HL-60/S4 (cell line): ENCODE data around the gene KANK2.
"Not testable (repeated sequence)": the region's sequence is repeated elsewhere in the genome, so short reads cannot be mapped to it uniquely, and the experiment has no call there.

Experiments
- in situ Hi-C: fragments of 300-500 bp; cut with MboI; formaldehyde crosslinking; loops from 2 replicates; pipeline ENCODE4 v1.14.3; 2022; ENCODE audit warnings: low sequenced_read_pairs

Gene KANK2

DNA sequence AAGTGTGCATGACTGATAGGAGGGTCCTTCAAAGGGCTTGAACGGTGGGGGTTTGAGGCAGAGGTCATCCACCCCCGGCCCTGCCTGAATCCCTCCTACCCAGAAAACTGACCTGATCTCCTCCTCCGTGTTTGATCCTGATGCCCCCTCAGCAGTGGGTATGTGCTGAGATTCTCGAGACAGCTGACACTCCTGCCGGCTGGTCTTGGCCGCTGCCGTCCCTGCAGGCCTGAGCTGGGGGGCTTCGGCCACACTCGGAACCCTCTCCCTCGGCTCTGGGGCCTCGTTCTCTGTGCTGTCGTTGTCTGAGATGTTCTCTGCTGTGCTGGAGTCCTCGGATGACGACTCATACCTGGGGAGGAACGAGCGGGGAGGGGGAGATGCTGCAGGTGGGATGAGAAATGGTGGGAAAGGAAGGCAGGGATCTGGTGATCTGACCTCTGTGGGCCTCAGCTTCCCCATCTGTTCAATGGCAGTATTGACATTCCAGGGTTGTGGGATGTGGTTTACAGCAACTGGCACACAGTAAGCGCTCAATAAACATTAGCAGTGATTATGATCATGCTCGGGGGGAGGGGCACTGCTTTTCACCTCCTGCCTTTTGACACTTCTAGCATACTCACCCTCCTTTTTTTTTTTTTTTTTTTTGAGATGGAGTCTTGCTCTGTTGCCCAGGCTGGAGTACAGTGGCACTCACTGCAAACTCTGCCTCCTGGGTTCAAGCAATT lies 20.7 kb downstream of the KANK2 start:
- in situ Hi-C loops, result no loop called here

DNA sequence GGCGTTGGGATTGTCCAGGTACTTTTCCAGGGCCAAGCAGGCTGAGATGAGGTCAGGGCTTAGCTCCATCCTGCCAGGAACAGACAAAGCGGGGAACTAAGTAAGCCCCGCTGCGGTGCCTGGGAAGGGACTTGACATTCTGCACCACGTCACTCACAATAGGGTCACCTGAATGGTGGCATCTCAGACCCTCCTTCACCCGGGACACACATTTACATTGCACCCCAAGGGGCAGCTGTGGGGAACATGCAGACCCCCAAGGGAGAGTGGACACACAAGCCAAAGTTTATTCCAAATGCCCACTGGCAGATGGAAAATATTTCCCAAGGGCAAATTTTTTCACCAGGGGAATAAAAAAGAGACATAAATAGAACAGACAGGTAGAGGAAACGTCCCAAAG lies 21.4 kb downstream of the KANK2 start:
- in situ Hi-C loops, result no loop called here

DNA sequence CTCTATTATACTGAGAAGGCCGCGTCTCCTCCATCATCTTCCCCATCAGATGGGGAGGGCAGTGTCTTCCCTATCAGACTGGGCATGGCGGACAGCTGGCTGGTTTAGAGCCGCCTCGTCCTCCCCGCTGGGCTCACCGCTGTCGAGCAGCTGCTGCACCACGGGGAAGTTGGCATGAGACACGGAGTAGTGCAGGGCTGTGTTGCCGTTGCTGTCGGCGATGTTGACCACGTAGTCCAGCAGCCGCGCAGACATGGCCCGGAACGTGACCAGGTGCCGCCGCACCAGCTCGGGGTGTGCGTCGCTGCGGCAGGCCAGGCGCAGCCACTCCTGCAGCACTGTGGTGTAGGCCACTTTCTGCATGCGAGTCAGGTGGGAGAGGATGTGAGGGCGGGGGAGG lies 23.0 kb downstream of the KANK2 start:
- in situ Hi-C loops, result no loop called here

DNA sequence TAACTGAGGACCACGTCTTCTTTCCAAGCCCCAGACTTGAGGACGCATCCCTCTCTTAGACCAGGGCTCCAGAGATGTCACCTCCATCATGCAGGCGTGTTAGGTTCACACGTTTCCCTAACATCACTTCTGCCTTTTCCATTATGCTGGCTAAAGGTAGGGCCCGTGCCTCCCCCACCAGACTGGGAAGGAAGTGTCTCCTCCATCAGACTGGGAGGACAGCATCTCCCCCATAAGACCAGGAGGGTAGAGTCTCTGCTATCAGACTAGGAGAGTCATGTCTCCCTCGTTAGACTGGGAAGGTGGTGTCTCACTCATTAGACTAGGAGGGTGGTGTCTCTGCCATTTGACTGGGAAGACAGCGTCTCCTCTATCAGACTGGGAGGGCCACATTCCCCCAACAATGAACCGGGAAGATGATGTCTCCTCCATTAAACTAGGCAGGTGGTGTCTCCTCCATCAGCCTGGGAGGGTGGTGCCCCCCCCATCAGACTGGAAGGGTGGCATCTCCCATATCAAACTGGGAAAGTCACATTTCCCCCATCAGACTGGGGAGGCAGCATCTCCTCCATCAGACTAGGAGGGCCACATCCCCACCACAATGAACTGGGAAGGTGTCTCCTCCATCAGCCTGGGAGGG lies 23.7 kb downstream of the KANK2 start:
- in situ Hi-C loops, result no loop called here

GRCh38 chr19:11172576-11172975 lies 24.8 kb downstream of the KANK2 start:
- in situ Hi-C loops, result no loop called here

- in situ Hi-C loops, result no loop called here
Measured at GRCh38 chr19:11171144-11171543, 26.2 kb downstream of the KANK2 start.

- in situ Hi-C loops, result no loop called here
Measured at GRCh38 chr19:11169896-11170678, 27.3 kb downstream of the KANK2 start.

GRCh38 chr19:11168568-11168967 lies 28.8 kb downstream of the KANK2 start:
- in situ Hi-C loops, result no loop called here

- in situ Hi-C loops, result no loop called here
Measured at GRCh38 chr19:11166281-11167142, 30.8 kb downstream of the KANK2 start.

DNA sequence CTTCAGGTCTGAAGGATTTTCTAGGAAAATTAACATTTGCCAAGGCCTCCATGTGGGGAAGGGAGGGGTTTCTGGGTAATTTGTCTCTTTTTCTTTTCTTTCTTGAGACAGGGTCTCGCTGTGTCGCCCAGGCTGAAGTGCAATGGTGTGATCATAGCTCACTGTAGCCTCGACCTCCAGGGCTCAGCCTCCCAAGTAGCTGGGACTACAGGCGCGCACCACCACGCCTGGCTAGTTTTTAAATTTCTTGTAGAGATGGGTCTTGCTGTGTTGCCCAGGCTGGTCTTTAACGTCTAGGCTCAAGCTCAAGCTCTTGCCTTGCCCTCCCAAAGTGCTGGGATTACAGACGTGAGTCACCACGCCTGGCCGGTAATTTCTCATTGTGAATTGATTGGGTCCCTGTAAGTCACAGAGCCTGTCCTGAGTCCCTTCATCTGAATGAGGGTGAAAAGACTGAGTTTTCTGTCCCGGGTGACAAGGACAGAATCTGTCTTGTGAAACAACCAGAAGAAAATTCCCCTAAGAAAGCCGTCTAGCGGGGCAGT lies 31.8 kb downstream of the KANK2 start:
- in situ Hi-C loops, result no loop called here

- in situ Hi-C loops, result no loop called here
Measured at GRCh38 chr19:11164879-11165406, 32.4 kb downstream of the KANK2 start.

GRCh38 chr19:11164296-11164695 lies 33.0 kb downstream of the KANK2 start:
- in situ Hi-C loops, result no loop called here

DNA sequence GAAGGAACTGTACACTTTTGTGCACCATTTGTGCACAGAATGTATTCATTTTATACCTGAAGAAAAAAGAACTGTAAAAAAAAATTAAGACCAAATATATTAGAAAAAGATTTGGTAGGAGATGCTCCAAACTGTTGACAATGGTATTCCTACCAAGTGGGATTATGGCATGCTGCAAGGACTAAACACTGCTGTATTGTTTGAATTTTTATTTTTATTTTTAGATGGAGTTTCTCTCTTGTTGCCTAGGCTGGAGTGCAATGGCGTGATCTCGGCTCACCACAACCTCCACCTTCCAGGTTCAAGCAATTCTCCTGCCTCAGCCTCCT lies 36.9 kb downstream of the KANK2 start:
- in situ Hi-C loops, result not testable (repeated sequence)

GRCh38 chr19:11159598-11160439 lies 37.5 kb downstream of the KANK2 start:
- in situ Hi-C loops, result no loop called here

- in situ Hi-C loops, result no loop called here
Measured at GRCh38 chr19:11155373-11156120, 41.8 kb downstream of the KANK2 start, which contains the start of gene SPC24. SPC24 (minus strand) TSS chr19:11155782; CDS start chr19:11155776, 6 bp downstream.

DNA sequence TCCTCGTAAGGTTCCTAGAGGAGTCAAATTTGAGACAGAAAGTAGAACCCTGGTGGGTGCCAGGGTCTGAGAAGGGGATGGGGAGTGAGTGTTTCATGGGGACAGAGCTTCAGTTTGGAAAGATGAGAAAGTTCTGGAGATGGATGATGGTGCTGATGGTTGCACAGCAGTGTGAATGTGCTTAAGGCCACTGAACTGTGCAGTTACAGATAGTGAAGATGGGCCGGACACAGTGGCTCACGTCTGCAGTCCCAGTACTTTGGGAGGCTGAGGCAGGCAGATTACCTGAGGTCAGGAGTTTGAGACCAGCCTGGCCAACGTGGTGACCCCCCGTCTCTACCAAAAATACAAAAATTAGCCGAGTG lies 42.7 kb downstream of the KANK2 start:
- in situ Hi-C loops, result no loop called here

GRCh38 chr19:11152318-11153062 lies 44.9 kb downstream of the KANK2 start:
- in situ Hi-C loops, result no loop called here

DNA sequence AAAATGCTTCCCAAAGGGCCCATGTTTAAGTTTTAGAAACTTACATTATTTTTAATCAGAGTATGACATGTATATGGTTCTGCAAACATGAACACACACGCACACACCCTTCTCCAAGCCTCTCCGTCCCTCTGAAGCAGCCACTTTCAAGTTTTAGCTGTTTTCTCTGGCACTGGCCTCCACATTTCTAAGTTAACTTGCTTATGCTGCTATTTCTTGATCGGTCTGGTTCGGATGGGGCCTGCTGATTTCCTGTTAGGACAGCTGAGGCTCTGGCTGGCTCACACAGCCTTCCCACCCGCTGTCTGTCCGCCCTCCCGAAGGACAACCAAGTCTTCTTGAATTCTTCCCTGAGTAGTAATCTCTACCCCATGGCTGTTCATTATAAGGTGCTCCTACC lies 46.2 kb downstream of the KANK2 start:
- in situ Hi-C loops, result no loop called here
